Body of pancreas (tissue), 4 donors: ENCODE results near the gene TSEN2.

Experiments used
- CTCF ChIP-seq, 7 experiments: fragments of 450-650 bp in 4 of 7; fragments of 200-600 bp in 3 of 7; sonication (generic) in 3 of 7; IDR thresholded peaks; one replicate each; pipeline ENCODE4 v1.5.1; 2016 to 2019; ENCODE audit warnings: antibody characterized with exemption in 7 of 7
- POLR2A ChIP-seq, 3 donors: fragments of 450-650 bp; IDR thresholded peaks; one replicate each; pipeline ENCODE4 v1.6.1; 2016; ENCODE audit warnings: antibody characterized with exemption in 3 of 3, mild to moderate bottlenecking in 2 of 3

GRCh38 chr3:12456441-12456840 is 27.8 kb upstream of the TSEN2 start:
- TF ChIP-seq POLR2A (IDR thresholded peaks at IDR 0.05) (no peak), CTCF (IDR thresholded peaks at IDR 0.05) (no peak)
